ENCODE measurements around the gene STAG3. TPM values are rescaled to one million over a fixed set of nuclear protein-coding genes. Genes with fewer than 3 reads are reported as not detected.

STAG3 gene
- total and polyA plus RNA-seq, 10 of the 15 experiments (the other 5 are each of a cell fraction or from before 2014, with no cell fraction given), result 73.0 to 306 (median 120) TPM

GRCh38 chr7:100195901-100196322, 18.2 kb downstream of the STAG3 start (continued):
- TF ChIP-seq ZBTB33 (IDR thresholded peaks at IDR 0.05), result 0 out of 2 replicates have a peak, but pooled peaks have one; percentile 14
- peak; percentile 82 for TF ChIP-seq SPI1 (IDR thresholded peaks at IDR 0.05; ENCODE audit: borderline replicate concordance, insufficient read depth, low read depth, low read length)
- TF ChIP-seq ZNF384 (IDR thresholded peaks at IDR 0.05; ENCODE audit: borderline replicate concordance, low read depth, low read length), result peak; percentile 75
- TF ChIP-seq SKIL (IDR thresholded peaks at IDR 0.05; ENCODE audit: low read depth, poor library complexity, severe bottlenecking), result peak; percentile 63
- TF ChIP-seq CBFB (IDR thresholded peaks at IDR 0.05; ENCODE audit: low read depth), result peak; percentile 60; the same call in 1 of the 2 replicates
- TF ChIP-seq RUNX3 (IDR thresholded peaks at IDR 0.05; ENCODE audit: low read length), result peak; percentile 62
- peak; percentile 57; the same call in 1 of the 2 replicates for TF ChIP-seq CREM (IDR thresholded peaks at IDR 0.05; ENCODE audit: low read depth)
- peak; percentile 33; the same call in 1 of the 2 replicates for TF ChIP-seq NR2F1 (conservative IDR thresholded peaks at IDR 0.05)
- TF ChIP-seq ETV6 (conservative IDR thresholded peaks at IDR 0.05 in 1 of 2, IDR thresholded peaks at IDR 0.05 in 1 of 2; ENCODE audit: borderline replicate concordance in 1 of 2, low read depth in 1 of 2), result peak in 1 of 2 experiments; percentile 36; a peak in 2 of 4 replicates
- TF ChIP-seq ZNF217 (IDR thresholded peaks at IDR 0.05), result peak; percentile 96
- TF ChIP-seq, protein P1, sequence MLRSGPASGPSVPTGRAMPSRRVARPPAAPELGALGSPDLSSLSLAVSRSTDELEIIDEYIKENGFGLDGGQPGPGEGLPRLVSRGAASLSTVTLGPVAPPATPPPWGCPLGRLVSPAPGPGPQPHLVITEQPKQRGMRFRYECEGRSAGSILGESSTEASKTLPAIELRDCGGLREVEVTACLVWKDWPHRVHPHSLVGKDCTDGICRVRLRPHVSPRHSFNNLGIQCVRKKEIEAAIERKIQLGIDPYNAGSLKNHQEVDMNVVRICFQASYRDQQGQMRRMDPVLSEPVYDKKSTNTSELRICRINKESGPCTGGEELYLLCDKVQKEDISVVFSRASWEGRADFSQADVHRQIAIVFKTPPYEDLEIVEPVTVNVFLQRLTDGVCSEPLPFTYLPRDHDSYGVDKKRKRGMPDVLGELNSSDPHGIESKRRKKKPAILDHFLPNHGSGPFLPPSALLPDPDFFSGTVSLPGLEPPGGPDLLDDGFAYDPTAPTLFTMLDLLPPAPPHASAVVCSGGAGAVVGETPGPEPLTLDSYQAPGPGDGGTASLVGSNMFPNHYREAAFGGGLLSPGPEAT (IDR thresholded peaks at IDR 0.05; ENCODE audit: low read depth), result peak; percentile 75
- peak; percentile 40; the same call in 1 of the 2 replicates for TF ChIP-seq YY1 (IDR thresholded peaks at IDR 0.05; ENCODE audit: low read depth, low read length)
- peak; percentile 80 for TF ChIP-seq EED (IDR thresholded peaks at IDR 0.05; ENCODE audit: low read depth)
- TF ChIP-seq IKZF1 (conservative IDR thresholded peaks at IDR 0.05), result peak; percentile 57; the same call in 1 of the 2 replicates
- 0 out of 2 replicates have a peak, but pooled peaks have one; percentile 15 for TF ChIP-seq ZNF687 (IDR thresholded peaks at IDR 0.05)
- TF ChIP-seq DPF2 (IDR thresholded peaks at IDR 0.05), result 0 out of 2 replicates have a peak, but pooled peaks have one; percentile 65
- TF ChIP-seq ATF7 (IDR thresholded peaks at IDR 0.05; ENCODE audit: low read depth), result peak; percentile 97
- 0 out of 4 replicates have a peak, but pooled peaks of 1 of the 2 experiments have one; percentile 23 for TF ChIP-seq EP300 (IDR thresholded peaks at IDR 0.05; ENCODE audit: borderline replicate concordance in 1 of 2, control insufficient read depth in 1 of 2, low read depth in 2 of 2, low read length in 2 of 2)
